Adrenal gland (tissue), 12 donors: ENCODE results near the gene TTYH2. TPM values are rescaled to one million over a fixed set of nuclear protein-coding genes. Genes with fewer than 3 reads are reported as not detected.

Experiments used
- DNase-seq, 7 donors: peaks; one replicate each; pipeline ENCODE4 v3.0.0-alpha.2; 2019 to 2020
- H3K27ac ChIP-seq, 5 donors: fragments of 200-600 bp; sonication (generic) in 4 of 5; 1 replicate in 3 of 5; 2 replicates in 2 of 5; pipeline versions ENCODE4 v1.5.1 to v1.8.0; 2016 to 2020; ENCODE audit warnings: mild to moderate bottlenecking in 1 of 5
- H3K27me3 ChIP-seq: fragments of 200-600 bp; 2 replicates; pipeline ENCODE4 v1.8.0; 2021
- H3K36me3 ChIP-seq, 2 donors: fragments of 200-600 bp; replicated peaks in 1 of 2; 1 replicate in 1 of 2; 2 replicates in 1 of 2; pipeline versions ENCODE4 v1.5.1 to v1.8.0; 2018 to 2022
- H3K4me1 ChIP-seq, 2 donors: fragments of 200-600 bp; replicated peaks in 1 of 2; 1 replicate in 1 of 2; 2 replicates in 1 of 2; pipeline versions ENCODE4 v1.5.1 to v1.8.0; 2018 to 2021
- H3K4me3 ChIP-seq, 4 donors: fragments of 200-600 bp; sonication (generic) in 3 of 4; one replicate each; pipeline ENCODE4 v1.5.1; 2016 to 2018
- H3K9me3 ChIP-seq, 3 donors: fragments of 200-600 bp; sonication (generic) in 1 of 3; replicated peaks in 1 of 3; 1 replicate in 2 of 3; 2 replicates in 1 of 3; pipeline versions ENCODE4 v1.5.1 to v1.8.0; 2016 to 2021
- POLR2A ChIP-seq, 2 donors: fragments of 450-650 bp; IDR thresholded peaks; one replicate each; pipeline ENCODE4 v1.6.1; 2017; ENCODE audit warnings: antibody characterized with exemption in 2 of 2, mild to moderate bottlenecking in 2 of 2, moderate library complexity in 1 of 2
- WGBS, 4 donors: extraction: QIAGEN DNeasy Blood & Tissue Kit in 2 of 4; methylation state at CpG; one replicate each; pipeline versions ENCODE4 v1.1.5 to v1.1.7; 2013 to 2017; 5-methylcytosine and 5-hydroxymethylcytosine counted together
- intact Hi-C, 2 donors: fragments of 100-400 bp; cut with DNase I; formaldehyde crosslinking; loops; one replicate each; pipeline versions ENCODE4 v1.14.1 to v1.15.0; 2022 to 2023
- polyA plus RNA-seq, 3 donors: library from polyadenylated mRNA; stranded (reverse); fragments of 200-250 nt in 2 of 3; fragments of 350-450 nt in 1 of 3; fragmentation: Illumina TruSeq in 1 of 3; extraction: RNeasy Lipid Tissue Mini Kit (QIAGEN cat#74804) in 1 of 3; gene quantifications; one replicate each; pipeline ENCODE4 v1.2.3, GENCODE V29; 2013 to 2014
- total RNA-seq, 9 donors: library from RNA; depleted of rRNA in 4 of 9; stranded (reverse); fragments of >200 nt in 4 of 9; fragments of 120-200 nt in 1 of 9; fragmentation: NEBNext Ultra II Directional in 1 of 9; extraction: Animal tissue kit (Norgen Biotek cat#: 25700) in 1 of 9; gene quantifications; one replicate each; pipeline versions ENCODE4 v1.1.0 to v1.2.4, GENCODE V29; 2013 to 2023
- TF ChIP-seq, protein P1 (sequence below), 6 experiments: fragments of 450-650 bp in 4 of 6; fragments of 200-600 bp in 2 of 6; sonication (generic) in 1 of 6; IDR thresholded peaks; 1 replicate in 5 of 6; 2 replicates in 1 of 6; pipeline versions ENCODE4 v1.5.1 to v1.8.0; 2016 to 2021; ENCODE audit warnings: antibody characterized with exemption in 6 of 6, mild to moderate bottlenecking in 2 of 6, moderate library complexity in 1 of 6
- donor health status: healthy with polysubstance abuse.
- donor health status: Bipolar disorder and iron deficiency.
- donor health status: DM: yes; HTN: yes; CAD: no.
- donor health status: DM: no; HTN: no; CAD: no.
- donor health status: DM: no; HTN: no; CAD: no.
- donor health status: DM: yes; HTN: yes; CAD: no.

TTYH2 gene
- total and polyA plus RNA-seq, 12 donors = 2.9 to 40.5 (median 7.8) TPM

DNA sequence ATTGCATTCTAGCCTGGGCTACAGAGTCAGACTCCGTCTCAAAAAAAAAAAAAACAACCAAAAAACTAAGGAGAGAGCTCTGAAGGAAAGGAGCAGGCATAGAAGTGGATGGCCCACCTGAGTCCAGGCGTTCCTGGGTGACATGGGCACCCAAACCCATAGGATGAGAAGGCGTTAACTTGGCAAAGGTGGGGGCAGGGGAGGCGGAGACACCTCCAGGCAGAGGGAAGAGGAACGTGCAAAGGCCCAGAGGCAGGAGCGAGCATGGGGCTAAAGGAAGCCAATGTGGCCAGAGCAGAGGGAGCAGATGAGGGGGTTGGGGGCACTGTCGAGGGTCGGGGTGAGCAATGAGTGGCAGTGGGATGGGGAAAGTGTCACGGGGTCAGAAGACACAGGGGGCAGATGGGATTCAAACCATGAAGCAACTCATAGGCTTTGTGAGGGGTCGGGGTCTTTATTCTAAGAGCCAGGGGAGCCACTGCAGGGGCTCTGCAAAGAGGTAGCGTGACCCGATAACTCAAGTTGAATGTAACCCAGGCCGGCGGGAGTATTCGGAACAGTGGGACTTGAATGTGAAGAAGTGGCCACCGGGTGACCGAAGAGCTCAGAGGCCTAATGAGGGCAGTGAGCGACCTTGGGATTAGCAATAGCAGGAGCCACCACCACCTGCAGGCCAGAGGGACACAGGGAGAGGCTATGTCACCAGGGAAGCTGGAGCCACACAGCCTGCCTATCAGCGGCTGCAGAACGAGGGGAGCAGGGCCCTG, 11.8 kb downstream of the TTYH2 start:
- Histone ChIP-seq H3K36me3 (no peaks in the 10 kb centered on the region), H3K27ac (no peak overlapping the region), H3K4me1 (no peaks in the 10 kb centered on the region), H3K9me3 (no peaks in the 10 kb centered on the region), H3K27me3 (no peaks in the 10 kb centered on the region), H3K4me3 (no peak overlapping the region)
- TF ChIP-seq POLR2A (IDR thresholded peaks at IDR 0.05) = no peak
- TF ChIP-seq, protein P1, sequence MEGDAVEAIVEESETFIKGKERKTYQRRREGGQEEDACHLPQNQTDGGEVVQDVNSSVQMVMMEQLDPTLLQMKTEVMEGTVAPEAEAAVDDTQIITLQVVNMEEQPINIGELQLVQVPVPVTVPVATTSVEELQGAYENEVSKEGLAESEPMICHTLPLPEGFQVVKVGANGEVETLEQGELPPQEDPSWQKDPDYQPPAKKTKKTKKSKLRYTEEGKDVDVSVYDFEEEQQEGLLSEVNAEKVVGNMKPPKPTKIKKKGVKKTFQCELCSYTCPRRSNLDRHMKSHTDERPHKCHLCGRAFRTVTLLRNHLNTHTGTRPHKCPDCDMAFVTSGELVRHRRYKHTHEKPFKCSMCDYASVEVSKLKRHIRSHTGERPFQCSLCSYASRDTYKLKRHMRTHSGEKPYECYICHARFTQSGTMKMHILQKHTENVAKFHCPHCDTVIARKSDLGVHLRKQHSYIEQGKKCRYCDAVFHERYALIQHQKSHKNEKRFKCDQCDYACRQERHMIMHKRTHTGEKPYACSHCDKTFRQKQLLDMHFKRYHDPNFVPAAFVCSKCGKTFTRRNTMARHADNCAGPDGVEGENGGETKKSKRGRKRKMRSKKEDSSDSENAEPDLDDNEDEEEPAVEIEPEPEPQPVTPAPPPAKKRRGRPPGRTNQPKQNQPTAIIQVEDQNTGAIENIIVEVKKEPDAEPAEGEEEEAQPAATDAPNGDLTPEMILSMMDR (IDR thresholded peaks at IDR 0.05) = no peak
- 90 to 95% (median 92%) methylated on average over 19 to 20 of the region's 20 CpGs for WGBS, 4 donors
- no peak for DNase-seq
- intact Hi-C loops = no loop called here

DNA sequence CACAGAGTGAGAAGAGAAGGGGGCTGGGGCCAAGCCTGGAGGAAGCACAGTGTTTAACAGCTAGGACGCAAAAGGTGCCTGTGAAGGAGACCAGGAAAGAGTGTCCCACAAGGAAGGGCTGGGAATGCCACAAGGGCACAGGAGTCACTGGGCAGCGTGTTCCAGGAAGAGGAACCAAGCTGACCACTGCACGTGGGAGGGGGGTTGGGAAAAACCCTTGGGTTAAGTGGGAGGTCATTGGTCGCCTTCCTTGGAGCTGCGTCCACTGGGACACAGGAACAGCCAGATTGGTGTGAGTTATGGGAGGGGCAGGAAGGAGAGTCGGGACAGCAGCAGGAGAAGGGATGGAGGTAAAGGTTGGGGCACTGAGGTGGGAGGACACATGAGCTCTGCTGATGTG, 12.9 kb downstream of the TTYH2 start:
- TF ChIP-seq, protein P1 (IDR thresholded peaks at IDR 0.05) = no peak
- no peak for TF ChIP-seq POLR2A (IDR thresholded peaks at IDR 0.05)
- WGBS, 4 donors = 72 to 82% (median 79%) methylated on average over 6 of the region's 6 CpGs
- Histone ChIP-seq H3K36me3 (no peaks in the 10 kb centered on the region), H3K9me3 (no peaks in the 10 kb centered on the region), H3K27ac (no peak overlapping the region), H3K4me1 (no peaks in the 10 kb centered on the region), H3K4me3 (no peak overlapping the region), H3K27me3 (no peaks in the 10 kb centered on the region)
- DNase-seq = no peak
- intact Hi-C loops = no loop called here

DNA sequence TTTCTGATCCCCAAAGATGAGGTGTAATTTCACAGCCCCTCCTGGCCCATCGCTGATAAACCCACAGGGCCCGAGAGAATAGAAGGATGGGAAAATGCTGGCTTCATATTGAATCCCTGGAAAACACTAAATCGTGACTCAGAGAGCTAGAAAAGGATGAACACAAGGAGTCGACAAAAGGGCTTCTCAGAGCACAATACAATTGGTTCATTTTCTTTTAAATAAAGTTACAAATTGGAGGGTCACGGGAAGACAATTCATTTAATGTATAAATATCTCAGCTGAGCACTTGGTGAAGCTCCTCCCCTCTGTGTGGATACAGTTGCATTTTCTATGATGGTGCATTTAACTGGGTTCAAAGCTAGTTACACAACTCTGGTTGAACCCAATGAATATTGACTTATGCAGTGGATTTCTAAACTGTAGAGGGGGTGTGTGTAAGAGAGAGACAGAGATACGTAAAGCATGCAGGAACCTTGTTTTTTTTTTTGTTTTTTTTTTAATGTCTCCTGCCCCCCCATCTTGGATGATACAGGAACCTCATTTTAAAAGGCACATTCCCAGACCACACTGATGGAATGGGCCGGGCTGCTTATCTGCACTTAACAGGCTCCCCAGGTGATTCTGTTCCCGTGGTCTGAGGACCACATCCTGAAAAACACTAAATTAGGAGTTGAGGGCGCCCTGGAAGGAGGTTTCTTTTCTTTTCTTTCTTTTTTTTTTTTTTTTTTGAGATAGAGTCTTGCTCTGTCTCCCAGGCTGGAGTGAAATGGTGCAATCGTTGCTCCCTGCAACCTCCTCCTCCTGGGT, 14.1 kb downstream of the TTYH2 start:
- H3K36me3 ChIP-seq = no peaks in the 10 kb centered on the region

More for the DNA sequence above, 14.1 kb downstream of the TTYH2 start:
- no peaks in the 10 kb centered on the region for H3K9me3 ChIP-seq
- no peaks in the 10 kb centered on the region for H3K4me1 ChIP-seq
- no peak for DNase-seq
- no peak overlapping the region for H3K27ac ChIP-seq
- no peaks in the 10 kb centered on the region for H3K27me3 ChIP-seq
- intact Hi-C loops = no loop called here
- TF ChIP-seq POLR2A (IDR thresholded peaks at IDR 0.05) = no peak
- TF ChIP-seq, protein P1 (IDR thresholded peaks at IDR 0.05) = no peak
- WGBS, 4 donors = 84 to 90% (median 88%) methylated on average over 10 of the region's 10 CpGs
- H3K4me3 ChIP-seq = no peak overlapping the region
